NCI-H748 treated with DMSO at 0.1 percent for 48 hours (cell line): ENCODE measurements around the gene KRTAP5-4.

Experiments used
- DNase-seq: peaks from one replicate; lab custom pipeline; 2025; lab: John Stamatoyannopoulos, UW

Gene KRTAP5-4

DNA sequence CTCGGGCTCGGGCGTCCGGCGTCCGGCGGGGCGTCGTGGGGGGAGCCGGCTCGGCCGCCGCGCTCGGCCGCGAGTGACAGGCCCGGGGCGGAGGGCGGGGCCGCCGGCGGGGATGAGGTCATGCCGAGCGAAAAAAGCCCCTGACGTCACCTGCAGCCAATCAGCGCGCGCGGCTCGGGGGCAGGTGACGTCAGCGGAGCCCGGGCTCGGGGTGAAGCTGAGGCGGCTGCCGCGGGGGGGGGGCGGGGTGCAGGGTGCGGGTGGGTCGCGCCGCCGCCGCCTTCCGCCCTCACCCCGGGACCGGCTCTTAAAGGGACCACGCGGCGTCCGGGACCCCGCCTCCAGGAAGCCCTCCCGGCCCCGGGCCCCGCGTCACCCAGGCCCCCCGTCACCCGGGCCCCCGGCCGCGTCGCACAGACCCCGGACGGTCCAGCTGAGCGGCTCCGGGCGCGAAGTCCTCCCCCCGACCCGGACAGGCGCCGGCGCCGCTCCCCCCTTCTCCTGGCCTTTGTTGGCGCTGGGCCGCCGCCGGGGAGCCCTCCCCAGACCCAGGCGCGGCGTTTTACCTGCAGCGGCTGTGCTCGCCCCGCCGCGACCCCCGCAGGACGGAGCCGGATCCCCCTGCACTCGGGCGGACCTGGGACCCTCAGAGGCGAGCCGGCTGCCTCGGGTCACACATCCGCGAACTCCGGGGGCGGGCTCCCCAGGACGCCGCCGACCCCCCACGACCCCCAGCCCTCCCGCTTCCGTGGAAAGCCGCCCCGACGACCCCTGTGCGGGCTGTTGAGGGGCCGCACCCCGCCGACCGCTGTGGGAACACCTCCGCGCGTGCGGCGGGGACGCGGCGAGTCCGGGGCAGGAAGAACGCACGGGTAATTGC, 49.5 kb downstream of the KRTAP5-4 start, which contains the start of gene DUSP8:
DUSP8 (minus strand) TSS at position 75 of the 880 bp plus-strand sequence. CDS start 6,445 bp downstream, outside the sequence.
- DNase-seq = peak; percentile 78

DNA sequence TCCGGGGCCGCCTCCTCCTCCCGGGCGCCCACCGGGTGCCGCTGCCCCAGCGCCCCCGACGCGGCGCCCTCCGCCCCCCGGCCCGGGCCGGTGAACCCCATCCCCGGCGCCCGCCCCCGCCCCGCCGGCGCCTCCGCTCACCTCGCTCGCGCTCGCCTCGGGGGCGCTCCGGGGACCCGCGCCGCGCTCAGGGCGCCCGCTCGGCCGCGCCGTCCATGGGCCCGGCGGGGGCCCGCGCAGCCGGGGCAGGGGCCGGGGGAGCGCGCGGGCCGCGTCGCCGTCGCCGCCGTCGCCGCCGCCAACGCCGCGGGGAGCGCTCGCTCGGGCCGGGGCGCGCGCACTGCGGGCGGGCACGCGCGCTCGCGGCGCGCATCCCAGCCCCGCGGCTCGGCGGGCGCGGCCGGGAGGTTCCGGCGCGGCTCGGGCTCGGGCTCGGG, 50.2 kb downstream of the KRTAP5-4 start:
- DNase-seq = no peak
